DOHH2 (cell line): Measurements from ENCODE around the gene TMEM82.

Experiments
- EZH2phosphoT487 ChIP-seq: fragments of 200-600 bp; sonication (generic); IDR thresholded peaks from 2 replicates; pipeline ENCODE4 v1.6.1; 2017; ENCODE audit warnings: borderline replicate concordance, mild to moderate bottlenecking, antibody characterized with exemption, low read length, moderate library complexity, mixed read lengths
- TF ChIP-seq, protein P1 (sequence below): fragments of 200-600 bp; sonication (generic); IDR thresholded peaks from one replicate; pipeline ENCODE4 v1.5.1; 2014; ENCODE audit warnings: antibody characterized with exemption, mild to moderate bottlenecking, low read depth, low read length; ENCODE audit not compliant: poor library complexity, severe bottlenecking

DNA sequence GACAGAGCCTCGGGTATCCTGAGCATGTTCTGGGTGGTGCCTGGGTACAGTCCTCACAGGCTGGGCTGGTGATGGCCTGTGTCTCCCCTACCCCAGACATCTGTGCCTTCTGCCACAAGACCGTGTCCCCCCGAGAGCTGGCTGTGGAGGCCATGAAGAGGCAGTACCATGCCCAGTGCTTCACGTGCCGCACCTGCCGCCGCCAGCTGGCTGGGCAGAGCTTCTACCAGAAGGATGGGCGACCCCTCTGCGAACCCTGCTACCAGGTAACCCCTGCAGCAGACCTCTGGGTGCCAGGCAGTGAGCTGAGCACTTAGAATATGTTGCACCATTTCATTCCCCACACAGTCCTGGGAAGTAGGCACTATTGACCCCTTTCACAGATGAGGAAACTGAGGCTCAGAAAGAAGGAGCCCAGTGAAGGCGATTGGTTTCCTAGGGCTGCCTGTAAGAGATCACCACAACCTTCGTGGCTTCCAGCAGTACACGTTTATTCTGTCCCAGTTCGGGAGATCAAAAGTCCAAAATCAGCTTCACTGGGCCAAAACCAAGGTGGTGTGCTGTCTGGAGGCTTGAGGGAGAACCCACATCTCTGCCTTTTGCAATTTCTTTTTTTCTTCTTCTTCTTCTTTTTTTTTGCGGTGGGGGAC is 28.1 kb downstream of the TMEM82 start:
- TF ChIP-seq EZH2phosphoT487: no peak
- TF ChIP-seq, protein P1, sequence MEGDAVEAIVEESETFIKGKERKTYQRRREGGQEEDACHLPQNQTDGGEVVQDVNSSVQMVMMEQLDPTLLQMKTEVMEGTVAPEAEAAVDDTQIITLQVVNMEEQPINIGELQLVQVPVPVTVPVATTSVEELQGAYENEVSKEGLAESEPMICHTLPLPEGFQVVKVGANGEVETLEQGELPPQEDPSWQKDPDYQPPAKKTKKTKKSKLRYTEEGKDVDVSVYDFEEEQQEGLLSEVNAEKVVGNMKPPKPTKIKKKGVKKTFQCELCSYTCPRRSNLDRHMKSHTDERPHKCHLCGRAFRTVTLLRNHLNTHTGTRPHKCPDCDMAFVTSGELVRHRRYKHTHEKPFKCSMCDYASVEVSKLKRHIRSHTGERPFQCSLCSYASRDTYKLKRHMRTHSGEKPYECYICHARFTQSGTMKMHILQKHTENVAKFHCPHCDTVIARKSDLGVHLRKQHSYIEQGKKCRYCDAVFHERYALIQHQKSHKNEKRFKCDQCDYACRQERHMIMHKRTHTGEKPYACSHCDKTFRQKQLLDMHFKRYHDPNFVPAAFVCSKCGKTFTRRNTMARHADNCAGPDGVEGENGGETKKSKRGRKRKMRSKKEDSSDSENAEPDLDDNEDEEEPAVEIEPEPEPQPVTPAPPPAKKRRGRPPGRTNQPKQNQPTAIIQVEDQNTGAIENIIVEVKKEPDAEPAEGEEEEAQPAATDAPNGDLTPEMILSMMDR: no peak
